Activated naive CD4-positive, alpha-beta T cell treated with anti-CD3 and anti-CD28 coated beads, Interleukin-2, amount 50 U/mL, for 16 hours (primary cell): Measurements from ENCODE around the gene HIVEP3.

ENCODE experiments used
- DNase-seq: peaks from one replicate; pipeline ENCODE4 v3.0.0-alpha.2; 2020

Gene HIVEP3

GRCh38 chr1:41868241-41868998 lies 50.3 kb downstream of the HIVEP3 start:
- no peak for DNase-seq

- no peak for DNase-seq
These were observed 52.4 kb downstream of the HIVEP3 start for GRCh38 chr1:41866285-41866684.

DNA sequence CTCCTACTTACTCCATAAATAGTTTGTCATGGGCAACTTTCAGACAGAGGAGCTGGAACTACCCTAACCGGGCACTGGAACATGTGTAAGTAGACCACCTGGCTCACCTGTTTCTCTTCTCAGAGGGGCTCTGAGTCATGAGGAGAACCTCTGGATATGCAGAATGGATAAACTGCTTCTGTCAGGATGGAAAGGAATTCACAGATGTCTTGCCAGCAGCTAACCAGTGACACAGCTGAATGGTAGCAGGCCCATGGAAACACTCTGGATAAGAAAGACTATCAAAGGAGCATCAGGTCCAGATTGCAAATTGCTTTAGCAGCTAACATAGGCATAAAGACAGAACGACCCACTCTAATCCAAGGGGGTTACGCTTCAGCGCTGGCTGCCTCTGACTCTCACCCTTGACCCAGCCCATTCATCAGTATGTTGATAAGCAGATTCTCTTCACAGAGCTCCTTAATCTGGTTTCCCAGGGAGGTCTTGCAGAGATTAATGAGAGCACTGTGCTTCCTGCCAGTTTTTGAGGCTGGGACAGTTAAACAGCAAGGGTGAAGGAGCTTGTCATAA lies 54.2 kb downstream of the HIVEP3 start:
- DNase-seq: no peak

DNA sequence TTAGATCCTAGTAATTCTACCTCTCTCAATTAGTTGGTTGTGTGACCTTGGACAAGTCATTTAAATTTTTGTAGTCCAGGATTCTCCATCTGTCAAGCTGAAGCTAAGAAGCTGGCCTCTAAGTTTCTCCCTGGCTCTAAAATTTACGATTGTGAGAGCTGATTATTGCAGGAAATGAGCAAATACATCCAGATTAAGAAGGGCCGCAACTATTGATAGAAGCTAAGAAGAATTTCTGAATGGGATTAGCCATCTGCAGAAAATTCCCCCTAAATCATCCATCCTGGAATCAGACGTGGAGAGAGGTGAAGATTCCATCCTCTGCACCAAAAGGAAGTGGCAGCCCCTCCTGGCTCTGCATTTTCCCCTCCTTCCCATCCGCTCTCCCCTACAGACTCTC lies 55.0 kb downstream of the HIVEP3 start:
- DNase-seq: no peak

- peak; percentile 60 for DNase-seq
These were observed 56.1 kb downstream of the HIVEP3 start for GRCh38 chr1:41862384-41863221.

DNA sequence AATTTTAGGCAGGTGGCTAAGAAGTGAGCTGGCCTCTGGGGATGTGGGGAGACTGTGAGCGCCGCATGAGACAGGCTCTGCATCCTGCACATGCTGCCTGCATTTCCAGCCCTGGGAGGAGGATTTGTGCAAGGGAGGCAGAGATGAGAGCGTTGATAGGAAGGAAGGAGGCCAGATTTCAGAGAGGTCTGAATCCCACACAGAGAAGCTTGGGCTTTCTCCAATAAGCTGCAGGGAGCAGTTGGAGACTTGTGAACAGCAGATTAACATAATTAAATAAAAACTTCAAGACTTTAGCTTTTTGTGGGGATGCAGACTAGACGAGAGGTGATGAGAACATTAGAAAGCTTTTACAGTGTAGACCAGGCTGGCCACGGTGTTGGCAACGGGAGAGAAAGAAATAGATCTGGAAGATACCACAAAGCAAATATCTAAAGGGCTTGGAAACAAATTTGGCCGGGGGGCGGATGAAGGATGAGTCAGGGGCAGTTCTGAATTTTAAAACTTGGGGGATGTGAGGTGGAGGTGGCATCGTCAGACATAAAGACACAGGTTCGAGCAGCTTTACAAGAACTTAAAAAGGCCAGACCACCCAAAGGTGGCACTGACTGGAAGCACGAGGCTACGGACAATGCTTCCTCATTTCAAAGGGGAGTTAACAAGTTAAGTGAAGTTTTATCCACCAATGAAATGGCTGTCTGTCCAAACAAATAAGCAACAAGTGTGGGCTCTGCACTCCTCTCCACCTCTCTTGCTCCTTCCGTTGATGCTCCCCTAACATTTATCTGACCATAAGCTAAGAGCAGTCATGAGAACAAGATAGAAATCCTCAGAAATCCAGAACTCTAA lies 57.0 kb downstream of the HIVEP3 start:
- DNase-seq: no peak

DNA sequence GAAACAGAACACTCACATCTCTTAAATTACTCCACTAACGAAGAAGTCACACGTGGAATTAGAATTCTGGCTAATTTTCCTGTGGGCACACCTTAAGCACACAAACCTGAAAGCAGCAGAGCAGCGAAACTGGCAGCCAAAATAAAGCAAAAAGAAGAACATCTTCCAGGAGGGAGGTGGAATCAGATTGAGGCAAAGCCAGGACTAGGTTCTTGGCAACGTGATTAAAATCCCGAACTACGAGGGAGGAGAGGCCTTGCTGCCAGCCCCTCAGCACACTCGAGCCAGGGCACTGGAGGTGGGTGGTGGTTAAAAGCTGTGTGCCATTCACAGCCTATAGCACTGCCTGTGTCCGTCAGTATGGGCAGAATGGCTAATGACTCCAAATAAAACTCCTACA lies 58.0 kb downstream of the HIVEP3 start:
- no peak for DNase-seq

DNA sequence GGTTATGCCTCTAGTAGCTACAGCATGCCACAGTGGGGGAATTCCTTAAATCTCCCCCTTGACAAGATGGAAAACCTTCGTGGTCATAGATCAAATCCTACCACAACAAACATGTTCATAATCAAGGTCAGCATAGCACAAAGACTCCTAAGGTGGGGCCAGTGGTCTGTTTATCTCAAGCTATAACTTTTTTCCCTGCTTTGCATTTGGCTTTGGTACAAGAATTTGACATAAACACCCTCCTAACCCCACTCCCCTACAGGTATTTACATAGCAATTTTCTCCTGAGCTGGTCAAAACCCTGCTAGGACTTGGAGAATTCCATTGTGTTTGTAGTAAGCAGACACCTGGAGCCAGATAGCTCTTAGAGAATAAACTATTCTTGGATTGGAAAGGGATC lies 58.5 kb downstream of the HIVEP3 start:
- DNase-seq: no peak

GRCh38 chr1:41859686-41860085 lies 59.0 kb downstream of the HIVEP3 start:
- no peak for DNase-seq

GRCh38 chr1:41856944-41857285 lies 61.8 kb downstream of the HIVEP3 start:
- no peak for DNase-seq

DNA sequence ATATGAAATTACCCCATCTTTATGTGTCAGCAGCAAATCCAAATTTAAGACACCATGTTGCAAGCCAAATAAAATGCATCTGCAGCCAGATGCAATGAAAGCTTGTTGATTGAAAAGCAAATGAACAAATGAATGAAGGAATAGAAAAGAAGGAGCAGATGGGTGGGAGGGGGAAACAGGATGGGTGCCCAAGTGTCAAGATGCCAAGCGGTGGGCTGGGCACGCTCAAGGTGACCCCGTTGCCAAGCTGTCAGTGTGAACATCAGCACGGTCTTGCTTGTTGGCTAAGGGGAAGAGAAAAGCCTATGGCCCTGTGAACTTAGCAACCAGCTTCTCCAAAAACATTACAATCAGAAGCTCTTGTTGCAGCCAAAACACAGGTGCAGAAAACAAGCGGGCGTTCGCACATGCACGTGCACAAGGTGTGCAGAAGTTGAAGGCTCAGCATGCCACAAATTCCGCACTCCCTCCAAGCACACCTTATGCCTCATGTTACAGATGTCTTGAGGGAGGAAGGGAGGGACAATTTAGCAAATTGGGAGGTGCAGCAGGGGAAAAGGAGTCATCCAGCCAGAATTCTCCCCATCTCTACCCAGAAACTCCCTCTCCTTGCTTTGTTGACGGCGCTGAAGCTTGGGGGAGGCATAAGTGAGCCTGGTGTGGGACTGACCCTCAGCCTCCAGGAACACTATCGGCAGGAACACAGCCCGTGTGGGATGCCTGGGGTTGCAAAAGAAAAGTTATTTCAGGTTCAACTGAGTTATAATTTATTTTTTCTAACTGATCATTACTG lies 62.4 kb downstream of the HIVEP3 start:
- no peak for DNase-seq

- DNase-seq: no peak
These were observed 63.0 kb downstream of the HIVEP3 start for GRCh38 chr1:41855713-41856112.

DNA sequence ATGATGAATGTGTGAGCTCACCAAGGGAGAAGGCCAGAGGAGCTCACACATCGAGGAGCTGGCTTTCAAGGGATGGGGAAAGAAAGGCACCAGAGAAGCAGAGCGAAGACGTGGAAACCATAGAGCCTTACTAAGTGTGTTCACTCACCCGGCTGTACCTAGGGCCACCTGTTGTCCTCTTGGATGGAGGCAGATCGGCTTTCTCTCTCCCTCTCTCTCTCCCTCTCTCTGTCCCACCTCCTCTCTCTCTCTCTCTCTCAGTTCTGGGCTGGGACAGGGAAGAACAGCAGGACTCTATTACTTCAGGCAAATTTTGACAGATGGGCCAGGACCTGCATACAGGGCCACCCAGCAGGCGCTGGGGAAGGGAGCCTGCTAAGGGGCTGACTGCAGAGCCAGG lies 64.8 kb downstream of the HIVEP3 start:
- no peak for DNase-seq

- DNase-seq: no peak
These were observed 66.6 kb downstream of the HIVEP3 start for GRCh38 chr1:41852091-41852490.

- no peak for DNase-seq
These were observed 67.1 kb downstream of the HIVEP3 start for GRCh38 chr1:41851589-41851988.

- DNase-seq: no peak
These were observed 68.7 kb downstream of the HIVEP3 start for GRCh38 chr1:41850029-41850428.

DNA sequence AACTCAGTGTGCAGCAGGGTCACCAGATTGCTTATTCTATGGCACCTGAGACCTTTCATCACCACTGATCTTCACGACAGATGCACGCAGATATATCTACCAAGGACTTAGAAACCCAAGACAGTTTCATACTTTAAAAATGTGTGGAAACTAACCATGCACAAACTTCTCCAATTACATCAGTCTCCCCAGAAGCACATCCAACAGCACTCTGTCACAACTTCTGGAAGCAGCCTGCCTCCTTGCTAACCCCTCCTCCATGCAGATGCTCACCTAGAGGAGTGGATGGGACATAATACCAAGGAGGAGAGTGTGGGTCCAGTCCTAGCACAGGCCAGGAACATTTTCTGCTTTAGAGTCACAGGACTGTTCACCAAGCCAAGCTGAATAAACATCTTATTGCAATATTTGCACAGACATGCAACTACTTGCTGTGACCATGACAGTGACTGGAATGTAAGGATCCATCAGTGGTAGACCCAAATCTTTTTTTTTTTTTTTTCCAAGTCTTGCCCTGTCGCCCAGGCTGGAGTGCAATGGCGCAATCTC lies 69.4 kb downstream of the HIVEP3 start:
- DNase-seq: no peak

DNA sequence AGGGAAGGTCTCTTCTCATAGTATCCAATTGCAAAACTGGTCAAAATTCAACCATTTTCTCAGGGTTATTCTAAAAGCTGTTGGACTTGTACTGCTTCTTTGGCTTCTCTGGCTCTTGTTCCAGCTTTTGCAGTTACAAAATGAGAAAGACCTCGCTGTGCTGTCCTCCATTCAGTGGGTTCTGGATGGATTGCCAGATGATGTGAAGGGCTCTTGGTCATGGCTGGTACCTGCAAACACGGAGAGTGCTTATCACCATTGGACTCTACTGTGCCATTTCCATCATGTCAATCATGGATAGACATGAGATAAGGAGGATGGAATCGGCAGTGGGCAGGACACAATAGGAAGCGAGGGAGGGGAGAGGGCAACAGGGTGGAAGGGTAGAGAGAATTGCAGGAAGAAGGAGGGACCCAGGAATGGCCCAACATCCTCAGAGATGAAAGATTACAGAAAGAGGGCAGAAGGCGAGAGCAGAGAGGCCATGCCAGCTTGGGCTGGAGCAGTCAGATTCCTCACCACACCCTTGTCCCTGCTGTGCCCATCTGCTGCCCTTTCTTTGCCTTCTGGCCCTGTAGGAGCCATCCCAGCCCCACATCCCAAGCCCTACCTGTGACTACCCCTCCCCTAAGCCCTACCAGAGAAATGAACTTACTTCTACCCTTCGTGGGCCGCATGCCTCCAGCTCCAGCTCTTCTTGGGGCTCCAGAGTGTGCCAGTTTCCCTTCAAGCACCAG lies 70.3 kb downstream of the HIVEP3 start:
- DNase-seq: no peak

GRCh38 chr1:41847733-41848132 lies 71.0 kb downstream of the HIVEP3 start:
- DNase-seq: no peak

DNA sequence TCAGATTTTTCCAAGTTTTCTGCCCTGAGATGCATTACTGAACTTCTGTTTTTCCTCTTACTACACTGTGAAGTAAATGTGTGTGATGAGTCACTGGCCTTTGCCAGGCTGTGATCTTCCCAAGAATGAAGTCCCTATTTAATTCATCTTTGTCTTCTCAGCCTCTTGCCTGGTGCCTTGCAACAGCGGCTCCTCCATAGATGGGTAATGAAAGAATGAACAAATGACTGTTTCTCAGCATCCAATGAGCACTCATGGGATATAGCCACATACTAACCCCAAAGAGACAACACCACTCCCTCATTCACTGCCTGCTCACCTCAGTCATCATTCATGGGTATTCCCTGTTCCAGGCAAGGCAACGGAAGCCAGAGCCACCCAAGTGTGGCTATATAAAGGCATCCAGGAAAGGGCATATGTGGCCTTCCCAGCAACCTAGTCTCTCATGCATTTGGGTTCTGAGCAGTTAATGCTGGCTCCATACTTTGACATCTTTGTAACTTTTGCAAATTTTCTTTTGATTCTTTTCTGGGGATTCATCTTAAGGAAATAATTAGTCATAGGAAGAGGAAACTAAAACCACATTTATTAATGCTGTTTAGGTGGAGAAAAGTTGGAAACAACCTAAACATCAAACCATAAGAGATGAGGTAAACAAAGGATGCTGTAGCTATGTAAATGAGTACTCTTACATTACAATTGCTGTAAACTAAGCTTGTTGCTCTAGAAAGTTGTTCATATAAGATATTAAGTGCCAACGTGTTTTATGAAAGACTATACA lies 71.9 kb downstream of the HIVEP3 start:
- no peak for DNase-seq
